Measurements from ENCODE around the gene RASA3. TPM values are rescaled to one million over a fixed set of nuclear protein-coding genes. Genes with fewer than 3 reads are reported as not detected.

The RASA3 gene
- total RNA-seq, 1 experiment from 2014 or later = 0.26 TPM

- no peaks in the 10 kb centered on the region for H3K27me3 Mint-ChIP-seq (ENCODE audit: unreplicated experiment)
- no peaks in the 10 kb centered on the region for H3K4me1 Mint-ChIP-seq (ENCODE audit: low read depth, unreplicated experiment)
- no peak for DNase-seq
- BruUV-seq (replicated peaks) = no TSS peak
- H3K36me3 Mint-ChIP-seq (ENCODE audit: insufficient read depth, unreplicated experiment) = peaks cover 5% of the 10 kb centered on the region
- intact Hi-C loops (cut with micrococcal nuclease; ENCODE audit: unreplicated experiment) = no loop called here
- H3K9me3 Mint-ChIP-seq (ENCODE audit: low read depth, unreplicated experiment) = no peaks in the 10 kb centered on the region
- CTCF ChIA-PET = no interaction called here
- no peak for TF ChIP-seq CTCF (IDR thresholded peaks at IDR 0.05; ENCODE audit: unreplicated experiment)
- H3K4me3 Mint-ChIP-seq (ENCODE audit: low read depth, unreplicated experiment) = no peak overlapping the region
- H3K27ac Mint-ChIP-seq (ENCODE audit: unreplicated experiment) = no peak overlapping the region
These were observed 98.7 kb downstream of the RASA3 start for GRCh38 chr13:114033541-114034315.

GRCh38 chr13:114032126-114032799 lies 100.2 kb downstream of the RASA3 start:
- intact Hi-C loops (cut with micrococcal nuclease; ENCODE audit: unreplicated experiment) = no loop called here
- H3K9me3 Mint-ChIP-seq (ENCODE audit: low read depth, unreplicated experiment) = no peaks in the 10 kb centered on the region
- no peak for DNase-seq
- H3K4me1 Mint-ChIP-seq (ENCODE audit: low read depth, unreplicated experiment) = no peaks in the 10 kb centered on the region
- H3K27ac Mint-ChIP-seq (ENCODE audit: unreplicated experiment) = no peak overlapping the region
- TF ChIP-seq CTCF (IDR thresholded peaks at IDR 0.05; ENCODE audit: unreplicated experiment) = no peak
- H3K27me3 Mint-ChIP-seq (ENCODE audit: unreplicated experiment) = no peaks in the 10 kb centered on the region
- H3K4me3 Mint-ChIP-seq (ENCODE audit: low read depth, unreplicated experiment) = no peak overlapping the region
- CTCF ChIA-PET = no interaction called here
- peaks cover 5% of the 10 kb centered on the region for H3K36me3 Mint-ChIP-seq (ENCODE audit: insufficient read depth, unreplicated experiment)
- BruUV-seq (replicated peaks) = no TSS peak

GRCh38 chr13:114031631-114032030 lies 100.8 kb downstream of the RASA3 start:
- CTCF ChIA-PET = no interaction called here
- H3K36me3 Mint-ChIP-seq (ENCODE audit: insufficient read depth, unreplicated experiment) = peaks cover 5% of the 10 kb centered on the region
- H3K4me1 Mint-ChIP-seq (ENCODE audit: low read depth, unreplicated experiment) = no peaks in the 10 kb centered on the region
- H3K27me3 Mint-ChIP-seq (ENCODE audit: unreplicated experiment) = no peaks in the 10 kb centered on the region
- TF ChIP-seq CTCF (IDR thresholded peaks at IDR 0.05; ENCODE audit: unreplicated experiment) = no peak
- no peak for DNase-seq
- H3K4me3 Mint-ChIP-seq (ENCODE audit: low read depth, unreplicated experiment) = no peak overlapping the region
- BruUV-seq (replicated peaks) = no TSS peak
- intact Hi-C loops (cut with micrococcal nuclease; ENCODE audit: unreplicated experiment) = no loop called here
- H3K27ac Mint-ChIP-seq (ENCODE audit: unreplicated experiment) = no peak overlapping the region
- H3K9me3 Mint-ChIP-seq (ENCODE audit: low read depth, unreplicated experiment) = no peaks in the 10 kb centered on the region

- CTCF ChIA-PET = no interaction called here
- no peak for DNase-seq
- Mint-ChIP-seq H3K4me3 (ENCODE audit: low read depth, unreplicated experiment) (no peak overlapping the region), H3K27ac (ENCODE audit: unreplicated experiment) (no peak overlapping the region), H3K9me3 (ENCODE audit: low read depth, unreplicated experiment) (no peaks in the 10 kb centered on the region), H3K27me3 (ENCODE audit: unreplicated experiment) (no peaks in the 10 kb centered on the region), H3K36me3 (ENCODE audit: insufficient read depth, unreplicated experiment) (peaks cover 5% of the 10 kb centered on the region), H3K4me1 (ENCODE audit: low read depth, unreplicated experiment) (no peaks in the 10 kb centered on the region)
- intact Hi-C loops (cut with micrococcal nuclease; ENCODE audit: unreplicated experiment) = no loop called here
- no TSS peak for BruUV-seq (replicated peaks)
- TF ChIP-seq CTCF (IDR thresholded peaks at IDR 0.05; ENCODE audit: unreplicated experiment) = no peak
These were observed 101.5 kb downstream of the RASA3 start for GRCh38 chr13:114030666-114031610.
